Neuronal stem cell (in vitro differentiated cells): Measurements from ENCODE around the gene CROCC.

Experiments
- DNase-seq: peaks from one replicate; pipeline ENCODE4 v3.0.0-alpha.2; 2013; ENCODE audit warnings: low spot score
- H2AFZ ChIP-seq: one replicate; pipeline ENCODE4 v1.6.1; 2013; ENCODE audit warnings: mild to moderate bottlenecking, low read length, inconsistent platforms
- H2AK5ac ChIP-seq: 2 replicates; pipeline ENCODE4 v1.6.1; 2013; ENCODE audit warnings: low read depth, mild to moderate bottlenecking, inconsistent platforms, low read length, moderate library complexity, mixed read lengths
- H2BK120ac ChIP-seq: 2 replicates; pipeline ENCODE4 v1.6.1; 2013; ENCODE audit warnings: low read depth, mild to moderate bottlenecking, inconsistent platforms, low read length, moderate library complexity, mixed read lengths
- H2BK12ac ChIP-seq: one replicate; pipeline ENCODE4 v1.6.1; 2013; ENCODE audit warnings: low read length, inconsistent platforms
- H2BK15ac ChIP-seq: 2 replicates; pipeline ENCODE4 v1.6.1; 2013; ENCODE audit warnings: mild to moderate bottlenecking, low read length, inconsistent platforms, mixed read lengths
- H2BK5ac ChIP-seq: one replicate; pipeline ENCODE4 v1.6.1; 2013; ENCODE audit warnings: inconsistent platforms, mild to moderate bottlenecking, low read length, moderate library complexity
- H3K14ac ChIP-seq: one replicate; pipeline ENCODE4 v1.6.1; 2013; ENCODE audit warnings: low read length, inconsistent platforms
- H3K18ac ChIP-seq: 2 replicates; pipeline ENCODE4 v1.6.1; 2013; ENCODE audit warnings: low read length, inconsistent platforms
- H3K23ac ChIP-seq: 2 replicates; pipeline ENCODE4 v1.6.1; 2013; ENCODE audit warnings: low read depth, mild to moderate bottlenecking, mixed read lengths, low read length, inconsistent platforms; ENCODE audit not compliant: poor library complexity
- H3K27ac ChIP-seq: replicated peaks from 3 replicates; pipeline ENCODE4 v1.5.1; 2013; ENCODE audit warnings: low read length, inconsistent platforms
- H3K27me3 ChIP-seq, 3 experiments: 2 replicates each; pipeline ENCODE4 v1.6.1; 2013; ENCODE audit warnings: low read length in 3 of 3, mild to moderate bottlenecking in 2 of 3, inconsistent platforms in 1 of 3, low read depth in 1 of 3, mixed read lengths in 1 of 3, moderate library complexity in 1 of 3; ENCODE audit not compliant: control insufficient read depth in 3 of 3, insufficient read depth in 3 of 3
- H3K36me3 ChIP-seq, 2 donors: replicated peaks in 1 of 2; 2 replicates each; pipeline ENCODE4 v1.6.1; 2013; ENCODE audit warnings: low read length in 2 of 2; ENCODE audit not compliant: control insufficient read depth in 2 of 2, insufficient read depth in 2 of 2
- H3K4ac ChIP-seq: 2 replicates; pipeline ENCODE4 v1.6.1; 2013; ENCODE audit warnings: inconsistent platforms, mild to moderate bottlenecking, low read length, moderate library complexity
- H3K4me1 ChIP-seq, 2 donors: 1 replicate in 1 of 2; 2 replicates in 1 of 2; pipeline ENCODE4 v1.6.1; 2013; ENCODE audit warnings: low read length in 2 of 2, low read depth in 1 of 2; ENCODE audit not compliant: control insufficient read depth in 2 of 2, insufficient read depth in 1 of 2
- H3K4me2 ChIP-seq: one replicate; pipeline ENCODE4 v1.6.1; 2013; ENCODE audit warnings: mild to moderate bottlenecking, low read length, inconsistent platforms; ENCODE audit not compliant: insufficient read depth, poor library complexity, severe bottlenecking
- H3K4me3 ChIP-seq, 2 donors: 2 replicates each; pipeline ENCODE4 v1.5.1; 2013; ENCODE audit warnings: low read length in 2 of 2, mild to moderate bottlenecking in 2 of 2, inconsistent platforms in 1 of 2, moderate library complexity in 1 of 2
- H3K79me1 ChIP-seq: one replicate; pipeline ENCODE4 v1.6.1; 2013; ENCODE audit warnings: low read depth, mild to moderate bottlenecking, inconsistent platforms, low read length, moderate library complexity
- H3K9ac ChIP-seq: one replicate; pipeline ENCODE4 v1.6.1; 2013; ENCODE audit warnings: mild to moderate bottlenecking, low read depth, low read length, inconsistent platforms; ENCODE audit not compliant: poor library complexity
- H3K9me3 ChIP-seq, 2 donors: replicated peaks in 1 of 2; 2 replicates each; pipeline versions ENCODE3 to v1.6.1; 2013; ENCODE audit warnings: low read length in 2 of 2, mild to moderate bottlenecking in 2 of 2, inconsistent platforms in 1 of 2, low read depth in 1 of 2, mixed read lengths in 1 of 2, moderate library complexity in 1 of 2; ENCODE audit not compliant: control insufficient read depth in 2 of 2, insufficient read depth in 1 of 2
- H4K8ac ChIP-seq: one replicate; pipeline ENCODE4 v1.6.1; 2013; ENCODE audit warnings: low read depth, mild to moderate bottlenecking, inconsistent platforms, low read length, moderate library complexity
- H4K91ac ChIP-seq: one replicate; pipeline ENCODE4 v1.6.1; 2013; ENCODE audit warnings: low read length, low read depth, mild to moderate bottlenecking, inconsistent platforms; ENCODE audit not compliant: poor library complexity
- WGBS, 2 donors: extraction: QIAGEN DNeasy Blood & Tissue Kit; methylation state at CpG; one replicate each; pipeline ENCODE4 v1.1.7; 2013; ENCODE audit warnings: missing lambda C conversion rate in 2 of 2, mixed read lengths in 1 of 2; ENCODE audit not compliant: insufficient read length in 2 of 2, insufficient replicate concordance in 1 of 2; ENCODE audit errors: extremely low coverage in 2 of 2; 5-methylcytosine and 5-hydroxymethylcytosine counted together

Gene CROCC

GRCh38 chr1:16986113-16986512 lies 64.4 kb downstream of the CROCC start:
- H3K14ac ChIP-seq, result no peak overlapping the region
- H2AFZ ChIP-seq, result no peak overlapping the region
- H4K91ac ChIP-seq, result no peak overlapping the region
- H3K23ac ChIP-seq, result peak overlapping the region; percentile 73
- peaks cover 10 to 19% of the 10 kb centered on the region in 2 donors for H3K36me3 ChIP-seq
- no peak overlapping the region for H2BK15ac ChIP-seq
- WGBS, 2 donors, result no CpG with 5 or more reads among the region's 19 CpGs
- peaks cover 3% of the 10 kb centered on the region for H3K79me1 ChIP-seq
- no peak overlapping the region for H3K4me2 ChIP-seq
- H2BK120ac ChIP-seq, result no peak overlapping the region
- H3K4me1 ChIP-seq, result peaks cover 10% of the 10 kb centered on the region in 2 donors
- no peak overlapping the region for H4K8ac ChIP-seq
- no peak overlapping the region for H3K18ac ChIP-seq
- no peaks in the 10 kb centered on the region for H3K27me3 ChIP-seq
- no peak overlapping the region for H3K27ac ChIP-seq
- no peak overlapping the region for H3K4ac ChIP-seq
- H2BK5ac ChIP-seq, result peak overlapping the region; percentile 94
- H3K9me3 ChIP-seq, result no peaks in the 10 kb centered on the region
- H3K4me3 ChIP-seq, result no peak overlapping the region
- DNase-seq, result no peak
- H2AK5ac ChIP-seq, result peak overlapping the region; percentile 28
- no peak overlapping the region for H3K9ac ChIP-seq
- no peak overlapping the region for H2BK12ac ChIP-seq

- Histone ChIP-seq H3K27me3 (no peaks in the 10 kb centered on the region), H2BK15ac (no peak overlapping the region), H3K9ac (peak overlapping the region; percentile 44), H2BK12ac (no peak overlapping the region), H3K4me2 (no peak overlapping the region), H2AK5ac (peak overlapping the region; percentile 63), H3K23ac (peak overlapping the region; percentile 25), H2AFZ (no peak overlapping the region), H3K4ac (no peak overlapping the region), H2BK5ac (peak overlapping the region; percentile 94), H3K4me1 (peaks cover 9 to 10% of the 10 kb centered on the region in 2 donors), H3K27ac (no peak overlapping the region), H3K14ac (no peak overlapping the region), H3K4me3 (no peak overlapping the region), H3K9me3 (no peaks in the 10 kb centered on the region), H3K79me1 (peaks cover 3% of the 10 kb centered on the region), H3K36me3 (peaks cover 10 to 19% of the 10 kb centered on the region in 2 donors), H3K18ac (peak overlapping the region; percentile 80), H4K91ac (peak overlapping the region; percentile 53), H4K8ac (no peak overlapping the region), H2BK120ac (no peak overlapping the region)
- WGBS, 2 donors, result no CpG with 5 or more reads among the region's 23 CpGs
- DNase-seq, result no peak
Measured at GRCh38 chr1:16986560-16986959, 64.8 kb downstream of the CROCC start.

GRCh38 chr1:16986962-16987361 lies 65.2 kb downstream of the CROCC start:
- peaks cover 13 to 19% of the 10 kb centered on the region in 2 donors for H3K36me3 ChIP-seq
- H3K14ac ChIP-seq, result no peak overlapping the region
- H2BK12ac ChIP-seq, result no peak overlapping the region
- H3K18ac ChIP-seq, result peak overlapping the region; percentile 80
- H3K4ac ChIP-seq, result no peak overlapping the region
- peak overlapping the region; percentile 25 for H3K23ac ChIP-seq
- no peak overlapping the region for H3K4me2 ChIP-seq
- no peak overlapping the region for H3K27ac ChIP-seq
- no peak overlapping the region for H2BK120ac ChIP-seq
- H3K4me1 ChIP-seq, result peaks cover 9 to 10% of the 10 kb centered on the region in 2 donors
- no peak overlapping the region for H4K8ac ChIP-seq
- peak overlapping the region; percentile 53 for H4K91ac ChIP-seq
- H3K9me3 ChIP-seq, result no peaks in the 10 kb centered on the region
- peak overlapping the region; percentile 44 for H3K9ac ChIP-seq
- H2AK5ac ChIP-seq, result peak overlapping the region; percentile 89
- DNase-seq, result no peak
- WGBS, 2 donors, result no CpG with 5 or more reads among the region's 16 CpGs
- no peak overlapping the region for H2AFZ ChIP-seq
- H2BK15ac ChIP-seq, result no peak overlapping the region
- H3K79me1 ChIP-seq, result peaks cover 3% of the 10 kb centered on the region
- H3K27me3 ChIP-seq, result no peaks in the 10 kb centered on the region
- peak overlapping the region; percentile 94 for H2BK5ac ChIP-seq
- H3K4me3 ChIP-seq, result no peak overlapping the region

GRCh38 chr1:16988210-16988609 lies 66.5 kb downstream of the CROCC start:
- peaks cover 14 to 19% of the 10 kb centered on the region in 2 donors for H3K36me3 ChIP-seq
- no peak overlapping the region for H3K4ac ChIP-seq
- no peak overlapping the region for H4K8ac ChIP-seq
- no peaks in the 10 kb centered on the region for H3K27me3 ChIP-seq
- H3K4me3 ChIP-seq, result peak overlapping the region in 1 of 2 donors; percentile 33
- no peak overlapping the region for H4K91ac ChIP-seq
- H3K14ac ChIP-seq, result no peak overlapping the region
- DNase-seq, result no peak
- H2BK120ac ChIP-seq, result no peak overlapping the region
- no peaks in the 10 kb centered on the region for H3K9me3 ChIP-seq
- no peak overlapping the region for H3K18ac ChIP-seq
- H3K79me1 ChIP-seq, result peaks cover 3% of the 10 kb centered on the region
- no peak overlapping the region for H3K27ac ChIP-seq
- no peak overlapping the region for H2BK12ac ChIP-seq
- H3K23ac ChIP-seq, result peak overlapping the region; percentile 91
- no peak overlapping the region for H2AFZ ChIP-seq
- H3K4me1 ChIP-seq, result peaks cover 4 to 6% of the 10 kb centered on the region in 2 donors
- no peak overlapping the region for H2BK15ac ChIP-seq
- H3K9ac ChIP-seq, result no peak overlapping the region
- no CpG with 5 or more reads among the region's 13 CpGs for WGBS, 2 donors
- H3K4me2 ChIP-seq, result no peak overlapping the region
- peak overlapping the region; percentile 94 for H2BK5ac ChIP-seq
- H2AK5ac ChIP-seq, result no peak overlapping the region
